IgD-negative memory B cell (primary cell): ENCODE data around the gene LYPLAL1. TPM values are rescaled to one million over a fixed set of nuclear protein-coding genes. Genes with fewer than 3 reads are reported as not detected.
A peak's percentile ranks its signal among the peaks of the same experiment; 100 is the strongest.

Source experiments
- H3K27ac Mint-ChIP-seq, 3 donors: one replicate each; pipeline ENCODE4 v1.8.0; 2020 to 2022; ENCODE audit warnings: mild to moderate bottlenecking in 3 of 3, mixed read lengths in 3 of 3, moderate library complexity in 1 of 3
- H3K27me3 Mint-ChIP-seq: one replicate; pipeline ENCODE4 v1.8.0; 2021; ENCODE audit warnings: mixed read lengths
- H3K36me3 Mint-ChIP-seq: one replicate; pipeline ENCODE4 v1.8.0; 2020; ENCODE audit warnings: mild to moderate bottlenecking, mixed read lengths
- H3K4me1 Mint-ChIP-seq, 3 donors: one replicate each; pipeline ENCODE4 v1.8.0; 2020 to 2022; ENCODE audit warnings: mixed read lengths in 3 of 3, mild to moderate bottlenecking in 1 of 3
- H3K4me3 Mint-ChIP-seq, 4 donors: one replicate each; pipeline ENCODE4 v1.8.0; 2020 to 2022; ENCODE audit warnings: mild to moderate bottlenecking in 4 of 4, mixed read lengths in 4 of 4, moderate library complexity in 3 of 4
- H3K9me3 Mint-ChIP-seq, 3 donors: one replicate each; pipeline ENCODE4 v1.8.0; 2020 to 2021; ENCODE audit warnings: mixed read lengths in 3 of 3, mild to moderate bottlenecking in 1 of 3
- polyA plus RNA-seq: library from polyadenylated mRNA; unstranded; fragments of 300-500 nt; fragmentation: Illumina TruSeq; gene quantifications from one replicate; pipeline ENCODE4 v1.2.3, GENCODE V29; 2021

Gene LYPLAL1
- 157 TPM for polyA plus RNA-seq

GRCh38 chr1:219173758-219174459 is at the start of gene LYPLAL1:
TSS of gene LYPLAL1 (plus strand) at chr1:219173878. CDS start at chr1:219173891, 13 bp downstream.
- Mint-ChIP-seq H3K27me3 (no peaks in the 10 kb centered on the region), H3K4me3 (peak within 1 kb of the TSS; percentile 86 to 98 (median 96)), H3K9me3 (no peaks in the 10 kb centered on the region), H3K27ac (peak within 1 kb of the TSS; percentile 97 to 98 (median 97)), H3K4me1 (peaks cover 22 to 41% (median 29%) of the 10 kb centered on the region in 3 donors), H3K36me3 (peaks cover 3% of the 10 kb centered on the region)

DNA sequence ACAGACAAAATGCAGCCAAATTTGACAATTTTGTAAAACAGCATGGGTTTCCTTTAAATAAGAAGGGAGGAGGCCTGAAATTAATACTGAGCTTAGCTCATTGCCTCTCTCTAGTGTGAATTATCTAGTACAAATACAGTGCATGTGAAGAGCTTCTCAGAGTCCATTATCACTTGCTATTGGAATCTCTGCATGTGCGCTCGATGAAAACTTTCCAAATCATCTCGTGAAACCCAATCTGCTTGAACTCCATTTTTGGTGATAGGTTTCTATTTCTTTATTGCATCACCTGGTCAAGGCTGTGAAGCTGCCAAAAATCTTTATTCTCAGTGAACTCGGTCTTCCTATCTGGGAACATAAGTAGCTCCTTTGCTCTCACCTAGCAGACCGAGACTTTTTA is 49.5 kb upstream of the LYPLAL1 start:
- Mint-ChIP-seq H3K36me3 (no peaks in the 10 kb centered on the region), H3K27ac (no peak overlapping the region), H3K4me3 (no peak overlapping the region), H3K9me3 (peaks cover 0 to 1% (median 0%) of the 10 kb centered on the region in 3 donors), H3K27me3 (no peaks in the 10 kb centered on the region), H3K4me1 (peaks cover 0 to 2% (median 0%) of the 10 kb centered on the region in 3 donors)

DNA sequence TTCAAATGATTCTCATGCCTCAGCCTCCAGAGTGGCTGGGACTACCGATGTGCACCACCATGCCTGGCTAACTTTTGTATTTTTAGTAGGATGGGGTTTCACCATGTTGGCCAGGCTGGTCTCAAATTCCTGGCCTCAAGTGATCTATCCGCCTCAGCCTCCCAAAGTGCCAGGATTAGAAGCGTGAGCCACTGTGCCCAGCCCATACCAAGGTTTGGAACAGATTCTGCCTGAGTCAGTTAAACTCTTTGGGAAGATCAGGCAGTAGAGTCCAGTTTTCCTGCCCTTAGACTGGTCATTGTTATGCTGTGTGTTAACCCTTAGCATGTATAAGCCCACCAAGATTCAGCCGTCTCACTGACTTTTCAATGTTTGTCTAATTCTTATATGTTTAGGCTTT is 48.3 kb upstream of the LYPLAL1 start:
- Mint-ChIP-seq H3K36me3 (no peaks in the 10 kb centered on the region), H3K4me3 (no peak overlapping the region), H3K27me3 (no peaks in the 10 kb centered on the region), H3K27ac (no peak overlapping the region), H3K9me3 (no peaks in the 10 kb centered on the region), H3K4me1 (peaks cover 0 to 2% (median 0%) of the 10 kb centered on the region in 3 donors)

- peaks cover 0 to 2% (median 0%) of the 10 kb centered on the region in 3 donors for H3K4me1 Mint-ChIP-seq
- no peaks in the 10 kb centered on the region for H3K36me3 Mint-ChIP-seq
Observed at GRCh38 chr1:219126377-219126776, 47.3 kb upstream of the LYPLAL1 start.

GRCh38 chr1:219128957-219129356 is 44.7 kb upstream of the LYPLAL1 start:
- Mint-ChIP-seq H3K4me1 (peaks cover 0 to 2% (median 2%) of the 10 kb centered on the region in 3 donors), H3K36me3 (peaks cover 2% of the 10 kb centered on the region), H3K27ac (no peak overlapping the region), H3K4me3 (no peak overlapping the region), H3K9me3 (no peaks in the 10 kb centered on the region), H3K27me3 (peaks cover 1% of the 10 kb centered on the region)

More at GRCh38 chr1:219126377-219126776, 47.3 kb upstream of the LYPLAL1 start:
- Mint-ChIP-seq H3K9me3 (no peaks in the 10 kb centered on the region), H3K4me3 (no peak overlapping the region), H3K27ac (no peak overlapping the region), H3K27me3 (peaks cover 1% of the 10 kb centered on the region)

DNA sequence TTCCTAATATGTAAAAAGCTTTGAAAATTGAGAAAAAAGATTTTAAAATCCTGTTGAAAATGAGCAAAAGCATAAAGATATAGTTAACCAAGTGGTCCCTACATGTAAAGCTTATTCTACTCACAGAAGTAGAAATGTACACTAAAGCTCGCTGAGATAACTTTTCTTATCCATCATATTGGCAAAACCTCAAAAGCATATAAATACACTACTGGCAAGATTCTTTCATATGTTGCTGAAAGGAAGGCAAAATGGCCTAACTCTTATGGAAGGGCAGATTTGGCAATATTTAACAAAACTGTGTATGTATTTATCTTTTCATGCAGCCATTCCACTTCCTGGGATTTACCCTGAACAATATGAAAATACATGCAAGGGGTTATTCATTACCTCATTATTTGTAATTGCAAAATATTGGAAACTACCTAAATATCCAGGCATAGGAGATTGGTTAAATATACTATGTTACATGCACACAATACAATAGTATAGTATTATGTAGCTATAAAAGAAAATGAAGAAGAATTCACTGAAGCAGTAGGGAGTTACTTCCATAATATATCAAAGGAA is 43.2 kb upstream of the LYPLAL1 start:
- Mint-ChIP-seq H3K27ac (no peak overlapping the region), H3K4me1 (peaks cover 0 to 2% (median 0%) of the 10 kb centered on the region in 3 donors), H3K27me3 (peaks cover 1% of the 10 kb centered on the region), H3K36me3 (peaks cover 5% of the 10 kb centered on the region), H3K4me3 (no peak overlapping the region), H3K9me3 (peaks cover 0 to 6% (median 3%) of the 10 kb centered on the region in 3 donors)

- Mint-ChIP-seq H3K27ac (no peak overlapping the region), H3K27me3 (peaks cover 1% of the 10 kb centered on the region), H3K4me3 (no peak overlapping the region), H3K36me3 (peaks cover 9% of the 10 kb centered on the region), H3K9me3 (peaks cover 3 to 7% (median 3%) of the 10 kb centered on the region in 3 donors), H3K4me1 (peaks cover 0 to 2% (median 1%) of the 10 kb centered on the region in 3 donors)
Observed at GRCh38 chr1:219132939-219133338, 40.7 kb upstream of the LYPLAL1 start.

DNA sequence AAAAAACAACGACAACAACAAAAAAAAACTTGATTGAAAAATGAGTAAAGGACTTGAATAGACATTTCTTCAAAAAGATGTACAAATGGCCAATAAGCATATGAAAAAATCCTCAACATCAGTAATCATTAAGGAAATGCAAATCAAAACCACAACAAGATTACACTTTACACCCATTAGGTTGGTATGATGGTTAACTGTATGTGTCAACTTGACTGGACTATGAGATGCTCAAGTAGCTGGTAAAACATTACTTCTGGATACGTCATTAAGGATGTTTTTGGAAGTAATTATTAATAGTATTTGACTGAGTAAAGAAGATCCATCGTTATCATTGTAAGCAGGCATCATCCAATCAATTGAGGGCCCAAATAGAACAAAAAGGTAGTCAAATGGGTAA is 34.9 kb upstream of the LYPLAL1 start:
- Mint-ChIP-seq H3K4me3 (no peak overlapping the region), H3K27me3 (no peaks in the 10 kb centered on the region), H3K4me1 (peaks cover 0 to 5% (median 1%) of the 10 kb centered on the region in 3 donors), H3K9me3 (peaks cover 3 to 12% (median 3%) of the 10 kb centered on the region in 3 donors), H3K36me3 (peaks cover 9% of the 10 kb centered on the region), H3K27ac (no peak overlapping the region)

- Mint-ChIP-seq H3K4me3 (no peak overlapping the region), H3K27me3 (no peaks in the 10 kb centered on the region), H3K36me3 (peaks cover 7% of the 10 kb centered on the region), H3K9me3 (peaks cover 0 to 6% (median 3%) of the 10 kb centered on the region in 3 donors), H3K27ac (peak overlapping the region in 1 of 3 donors; percentile 35), H3K4me1 (peaks cover 9 to 12% (median 9%) of the 10 kb centered on the region in 3 donors)
Observed at GRCh38 chr1:219140303-219140877, 33.3 kb upstream of the LYPLAL1 start.

GRCh38 chr1:219143735-219144134 is 29.9 kb upstream of the LYPLAL1 start:
- Mint-ChIP-seq H3K4me3 (no peak overlapping the region), H3K36me3 (peaks cover 3% of the 10 kb centered on the region), H3K27ac (no peak overlapping the region), H3K27me3 (no peaks in the 10 kb centered on the region), H3K9me3 (no peaks in the 10 kb centered on the region), H3K4me1 (peaks cover 8 to 14% (median 10%) of the 10 kb centered on the region in 3 donors)

- peak overlapping the region in 1 of 4 donors; percentile 9 for H3K4me3 Mint-ChIP-seq
- peaks cover 8 to 14% (median 10%) of the 10 kb centered on the region in 3 donors for H3K4me1 Mint-ChIP-seq
- H3K27me3 Mint-ChIP-seq, result no peaks in the 10 kb centered on the region
- peaks cover 3% of the 10 kb centered on the region for H3K36me3 Mint-ChIP-seq
- H3K27ac Mint-ChIP-seq, result peak overlapping the region in 1 of 3 donors; percentile 36
- no peaks in the 10 kb centered on the region for H3K9me3 Mint-ChIP-seq
Observed at GRCh38 chr1:219144658-219145315, 28.9 kb upstream of the LYPLAL1 start.

DNA sequence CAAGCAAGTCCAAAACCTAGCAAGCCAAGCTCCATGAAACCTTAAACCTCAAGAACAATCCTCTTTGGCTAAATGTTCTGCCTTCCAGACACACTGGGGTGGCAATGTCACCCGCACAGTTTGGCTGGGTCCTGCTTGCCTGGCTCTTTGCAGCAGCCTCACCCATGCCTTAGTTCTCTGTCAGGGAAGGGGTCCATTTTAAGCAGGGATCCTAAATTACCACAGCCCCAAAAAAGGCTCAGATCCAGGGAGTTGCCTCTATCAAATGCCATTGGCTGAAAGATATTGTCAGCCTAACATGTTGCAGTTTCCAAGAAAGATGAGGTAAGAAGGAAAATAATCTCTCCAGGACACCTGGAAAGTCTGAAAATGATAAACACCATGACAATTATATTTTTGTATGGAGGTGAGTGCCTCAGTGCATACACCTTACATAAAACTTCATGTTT is 26.1 kb upstream of the LYPLAL1 start:
- peaks cover 8 to 15% (median 15%) of the 10 kb centered on the region in 3 donors for H3K4me1 Mint-ChIP-seq
- no peak overlapping the region for H3K27ac Mint-ChIP-seq
- H3K36me3 Mint-ChIP-seq, result peaks cover 3% of the 10 kb centered on the region
- peaks cover 0 to 2% (median 0%) of the 10 kb centered on the region in 3 donors for H3K9me3 Mint-ChIP-seq
- H3K4me3 Mint-ChIP-seq, result no peak overlapping the region
- H3K27me3 Mint-ChIP-seq, result no peaks in the 10 kb centered on the region

GRCh38 chr1:219149009-219149577 is 24.6 kb upstream of the LYPLAL1 start:
- Mint-ChIP-seq H3K9me3 (peaks cover 0 to 2% (median 0%) of the 10 kb centered on the region in 3 donors), H3K36me3 (peaks cover 3% of the 10 kb centered on the region), H3K27me3 (no peaks in the 10 kb centered on the region), H3K4me3 (no peak overlapping the region), H3K4me1 (peaks cover 14 to 27% (median 22%) of the 10 kb centered on the region in 3 donors), H3K27ac (no peak overlapping the region)

DNA sequence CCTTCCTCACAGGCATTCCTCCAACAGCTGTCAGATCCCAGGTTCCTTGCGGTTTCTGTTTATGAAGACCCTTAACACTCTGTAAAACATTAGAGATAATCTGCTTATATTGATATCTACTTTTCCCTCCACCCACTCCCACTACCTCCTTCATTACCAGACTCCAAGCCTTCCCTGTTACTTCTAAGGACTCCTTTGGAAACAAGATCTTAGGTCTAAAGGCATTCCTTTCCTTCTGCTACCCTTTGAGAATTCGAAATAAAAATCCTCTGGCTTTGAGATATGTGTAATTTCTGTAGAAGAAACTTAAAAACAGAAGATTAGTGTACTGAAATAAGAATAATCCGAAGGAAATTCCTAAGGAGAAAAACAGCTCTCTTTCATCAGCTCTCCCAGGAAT is 23.7 kb upstream of the LYPLAL1 start:
- Mint-ChIP-seq H3K27ac (no peak overlapping the region), H3K4me3 (peak overlapping the region in 1 of 4 donors; percentile 52), H3K27me3 (no peaks in the 10 kb centered on the region), H3K9me3 (peaks cover 0 to 2% (median 0%) of the 10 kb centered on the region in 3 donors), H3K4me1 (peaks cover 9 to 22% (median 18%) of the 10 kb centered on the region in 3 donors), H3K36me3 (peaks cover 3% of the 10 kb centered on the region)
